HEK293T (cell line): ENCODE results near the gene SYCP3.

Experiments used
- BHLHE40 ChIP-seq: fragments of 450-650 bp; IDR thresholded peaks from 2 replicates; pipeline ENCODE4 v1.6.1; 2016; ENCODE audit warnings: mild to moderate bottlenecking, moderate library complexity, borderline replicate concordance
- ELF4 ChIP-seq: fragments of 450-650 bp; IDR thresholded peaks from 2 replicates; pipeline ENCODE4 v1.6.1; 2017; ENCODE audit warnings: antibody characterized with exemption
- FOXK2 ChIP-seq: fragments of 450-650 bp; IDR thresholded peaks from 2 replicates; pipeline ENCODE4 v1.6.1; 2016; ENCODE audit warnings: mild to moderate bottlenecking
- FOXM1 ChIP-seq: fragments of 450-650 bp; IDR thresholded peaks from 2 replicates; pipeline ENCODE4 v1.6.1; 2017; ENCODE audit warnings: mild to moderate bottlenecking, borderline replicate concordance
- NFRKB ChIP-seq: fragments of 450-650 bp; IDR thresholded peaks from 2 replicates; pipeline ENCODE4 v1.6.1; 2016; ENCODE audit warnings: mild to moderate bottlenecking, moderate library complexity
- PKNOX1 ChIP-seq: fragments of 450-650 bp; IDR thresholded peaks from 2 replicates; pipeline ENCODE4 v1.6.1; 2016
- SP1 ChIP-seq: fragments of 450-650 bp; IDR thresholded peaks from 2 replicates; pipeline ENCODE4 v1.6.1; 2017
- SUZ12 ChIP-seq: fragments of 450-650 bp; IDR thresholded peaks from 2 replicates; pipeline ENCODE4 v1.6.1; 2016; ENCODE audit warnings: mild to moderate bottlenecking
- TARDBP ChIP-seq: fragments of 450-650 bp; IDR thresholded peaks from 2 replicates; pipeline ENCODE4 v1.6.1; 2016
- ZNF384 ChIP-seq: fragments of 450-650 bp; IDR thresholded peaks from 2 replicates; pipeline ENCODE4 v1.6.1; 2016

GRCh38 chr12:101695706-101696105 lies 43.6 kb downstream of the SYCP3 start:
- TF ChIP-seq BHLHE40: no peak
- TF ChIP-seq NFRKB: no peak
- no peak for TF ChIP-seq SP1
- no peak for TF ChIP-seq TARDBP
- no peak for TF ChIP-seq FOXM1
- no peak for TF ChIP-seq FOXK2
- no peak for TF ChIP-seq PKNOX1
- no peak for TF ChIP-seq ZNF384
- TF ChIP-seq SUZ12: no peak
- TF ChIP-seq ELF4: no peak
